ENCODE results near the gene AK5.
A peak's percentile ranks its signal among the peaks of the same experiment; 100 is the strongest.

Gene AK5, protein sequence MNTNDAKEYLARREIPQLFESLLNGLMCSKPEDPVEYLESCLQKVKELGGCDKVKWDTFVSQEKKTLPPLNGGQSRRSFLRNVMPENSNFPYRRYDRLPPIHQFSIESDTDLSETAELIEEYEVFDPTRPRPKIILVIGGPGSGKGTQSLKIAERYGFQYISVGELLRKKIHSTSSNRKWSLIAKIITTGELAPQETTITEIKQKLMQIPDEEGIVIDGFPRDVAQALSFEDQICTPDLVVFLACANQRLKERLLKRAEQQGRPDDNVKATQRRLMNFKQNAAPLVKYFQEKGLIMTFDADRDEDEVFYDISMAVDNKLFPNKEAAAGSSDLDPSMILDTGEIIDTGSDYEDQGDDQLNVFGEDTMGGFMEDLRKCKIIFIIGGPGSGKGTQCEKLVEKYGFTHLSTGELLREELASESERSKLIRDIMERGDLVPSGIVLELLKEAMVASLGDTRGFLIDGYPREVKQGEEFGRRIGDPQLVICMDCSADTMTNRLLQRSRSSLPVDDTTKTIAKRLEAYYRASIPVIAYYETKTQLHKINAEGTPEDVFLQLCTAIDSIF

DNA sequence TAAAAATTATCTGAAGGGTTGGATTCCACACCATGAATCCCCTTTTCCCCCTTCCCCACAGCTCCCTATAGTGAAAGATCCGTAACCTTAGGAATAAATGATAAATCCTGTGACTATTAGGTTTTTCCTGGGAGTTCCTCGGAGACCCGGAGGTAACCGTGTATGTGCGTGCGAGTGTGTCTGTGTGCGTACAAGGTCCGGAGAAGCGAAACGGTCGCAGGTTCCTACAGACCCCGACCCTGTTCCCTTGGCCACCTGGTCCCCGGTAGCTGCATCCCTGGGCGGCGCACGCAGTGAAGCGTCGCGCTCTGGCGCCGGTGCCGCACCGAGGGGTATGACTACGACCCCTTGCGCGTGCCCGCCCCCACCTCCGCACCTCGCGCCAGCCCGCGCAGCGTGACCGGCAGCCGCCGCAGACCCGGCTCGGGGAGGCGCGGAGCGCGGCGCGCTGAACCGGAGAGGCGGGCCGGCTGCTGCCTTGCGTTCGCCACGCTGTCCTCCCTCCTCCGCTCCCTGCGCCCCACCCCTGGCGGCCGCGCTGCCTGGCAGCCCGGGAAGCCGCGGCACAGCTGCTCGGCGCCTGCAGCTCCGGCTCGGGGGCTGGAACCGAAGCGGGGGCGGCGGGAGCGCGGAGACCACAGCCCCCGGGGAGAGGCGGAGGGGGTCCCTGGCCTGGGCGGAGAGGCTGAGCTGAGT, at the start of gene AK5:
Gene AK5, plus strand, starts transcription at position 529 of the 696 bp plus-strand sequence. CDS start 295 bp downstream, outside the sequence.
- DNase-seq: peak in 3 of 4 experiments; percentile 18 to 24 (median 21)

DNA sequence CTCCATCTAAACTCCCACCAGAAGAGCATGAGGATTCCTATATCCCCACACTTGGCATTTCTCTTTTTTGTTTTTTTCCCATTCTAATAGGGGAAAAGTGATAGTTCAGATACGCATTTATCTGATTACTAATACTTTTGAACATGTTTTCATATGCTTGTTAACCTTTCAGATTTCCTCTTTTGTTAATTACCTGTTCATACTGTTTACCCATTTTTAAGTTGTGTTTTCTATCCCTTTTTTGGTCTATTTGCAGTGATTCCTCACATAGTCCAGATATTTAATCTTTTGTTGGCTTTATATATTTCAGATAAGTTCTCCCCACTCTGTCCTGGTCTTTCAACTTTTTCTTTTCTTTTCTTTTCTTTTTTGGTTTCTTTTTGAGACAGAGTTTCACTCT, 49.0 kb upstream of the AK5 start:
- no peak for DNase-seq

DNA sequence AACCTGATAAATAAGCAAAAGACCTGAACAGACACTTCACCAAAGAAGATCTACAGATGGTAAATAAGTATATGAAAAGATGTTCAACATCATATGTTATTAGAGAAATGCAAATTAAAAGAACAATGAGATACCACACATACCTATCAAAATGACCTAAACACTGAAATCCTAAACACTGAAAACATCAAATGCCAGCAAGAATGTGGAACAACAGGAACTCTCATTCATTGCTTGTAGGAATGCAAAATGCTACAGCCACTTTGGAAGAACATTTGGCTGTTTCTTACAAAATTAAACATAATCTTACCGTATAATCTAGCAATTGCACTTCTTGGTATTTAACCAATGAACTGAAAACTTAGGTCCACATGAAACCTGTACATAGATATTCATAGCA, 47.7 kb upstream of the AK5 start:
- no peak for DNase-seq

DNA sequence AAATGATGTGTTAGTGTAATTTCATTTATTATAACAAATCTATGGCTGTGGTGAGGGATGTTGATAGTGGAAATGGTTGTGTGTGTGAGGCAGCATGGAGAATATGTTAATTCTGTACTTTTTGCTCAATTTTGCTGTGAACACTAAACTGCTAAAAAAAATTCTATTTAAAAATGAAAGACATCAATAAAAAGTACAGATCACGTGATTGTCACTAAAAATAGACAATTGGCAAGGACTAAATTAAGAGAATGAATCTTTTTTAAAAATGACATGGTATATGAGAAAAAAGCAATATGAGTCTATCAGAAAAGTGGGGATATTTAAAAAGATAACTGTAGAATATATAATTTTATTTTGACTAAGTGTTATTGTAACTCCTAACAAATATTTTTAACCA, 46.9 kb upstream of the AK5 start:
- DNase-seq: no peak

DNA sequence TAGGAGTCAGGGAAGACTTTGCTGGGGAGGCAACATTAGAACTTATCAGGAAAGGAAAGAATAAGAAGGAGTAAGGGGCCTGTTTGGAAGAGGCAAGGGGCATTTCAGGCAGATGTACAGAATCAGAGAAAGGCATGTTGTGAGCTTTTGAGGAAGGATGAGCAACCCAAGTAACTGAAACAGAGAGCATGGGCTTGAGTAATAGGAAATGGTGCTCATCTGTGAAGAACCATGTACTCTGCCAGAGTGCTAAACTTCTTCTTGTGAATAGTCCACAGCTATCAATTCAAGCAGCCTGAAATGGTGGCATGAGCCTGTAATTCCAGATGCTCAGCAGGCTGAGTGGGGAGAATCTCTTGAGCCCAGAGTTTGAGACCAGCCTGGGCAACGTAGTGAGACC, 43.4 kb upstream of the AK5 start:
- DNase-seq: no peak

DNA sequence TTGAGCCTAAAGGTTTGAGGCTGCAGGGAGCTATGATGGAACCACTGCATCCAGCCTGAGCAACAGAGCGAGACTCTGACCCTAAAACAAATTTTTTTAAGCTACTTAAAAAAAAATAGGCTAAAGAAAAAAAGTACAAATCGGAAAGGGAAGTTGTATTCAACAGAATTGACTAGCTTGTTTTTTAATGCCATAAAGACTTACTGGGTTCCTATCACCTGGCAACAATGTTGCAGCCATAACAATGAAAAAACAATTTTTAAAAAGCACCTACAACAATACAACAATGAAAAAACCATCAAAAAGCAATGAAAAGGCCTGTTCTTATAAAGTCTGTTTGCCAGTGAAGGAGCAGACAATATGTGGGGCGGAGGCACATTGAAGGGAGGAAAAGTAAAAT, 42.5 kb upstream of the AK5 start:
- DNase-seq: no peak

DNA sequence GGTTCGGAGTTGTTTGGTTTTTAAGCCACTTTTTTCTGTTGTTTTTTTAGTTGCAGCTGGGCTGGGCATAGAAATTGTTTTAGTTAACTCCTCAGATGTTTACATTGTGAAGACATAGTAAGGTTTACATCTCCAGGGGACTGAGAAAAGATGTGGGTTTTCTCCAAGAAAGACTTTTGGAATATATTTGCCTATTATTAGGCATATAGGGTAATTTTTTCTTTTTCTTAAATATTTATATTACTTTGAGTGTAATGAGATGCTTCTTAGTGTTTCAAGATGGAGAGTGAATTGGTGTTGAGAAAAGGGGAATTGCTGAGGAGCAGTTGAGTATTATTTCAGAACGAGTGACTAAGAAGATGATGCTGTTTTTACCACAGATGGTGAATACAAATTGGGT, 36.0 kb upstream of the AK5 start:
- no peak for DNase-seq

DNA sequence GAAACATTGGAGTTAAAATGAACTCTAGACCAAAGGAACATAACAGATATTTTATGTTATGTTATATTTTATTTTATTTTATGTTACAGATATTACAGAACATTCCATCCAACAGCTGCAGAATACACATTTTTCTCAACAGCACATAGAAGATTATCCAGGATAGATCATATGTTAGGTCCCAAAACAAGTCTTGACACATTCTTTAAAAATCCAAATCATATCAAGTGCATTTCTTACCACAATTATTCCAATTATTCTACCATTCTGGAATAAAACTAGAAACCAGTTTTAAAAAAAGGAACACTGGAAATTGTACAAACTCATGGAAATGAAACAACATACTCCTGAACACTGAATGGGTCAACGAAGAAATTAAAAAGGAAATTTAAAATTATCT, 31.7 kb upstream of the AK5 start:
- DNase-seq: no peak

DNA sequence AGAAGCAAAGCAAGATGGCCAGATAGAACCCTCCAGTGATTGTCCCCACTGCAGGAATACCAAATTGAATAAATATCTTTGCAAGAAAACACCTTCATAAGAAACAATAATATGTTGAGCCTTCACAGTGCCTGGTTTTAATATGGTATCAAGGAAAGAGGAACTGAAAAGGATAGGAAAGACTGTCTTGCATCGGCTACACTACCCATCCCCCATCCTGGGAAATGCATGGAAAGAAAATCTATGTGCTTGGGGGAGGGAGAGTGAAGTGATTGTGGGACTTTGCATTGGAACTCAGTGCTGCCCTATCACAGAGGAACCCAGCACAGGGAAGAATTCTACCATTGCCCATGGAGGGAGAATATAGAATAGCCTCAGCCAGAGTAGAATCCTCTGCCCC, 28.6 kb upstream of the AK5 start:
- DNase-seq: no peak

DNA sequence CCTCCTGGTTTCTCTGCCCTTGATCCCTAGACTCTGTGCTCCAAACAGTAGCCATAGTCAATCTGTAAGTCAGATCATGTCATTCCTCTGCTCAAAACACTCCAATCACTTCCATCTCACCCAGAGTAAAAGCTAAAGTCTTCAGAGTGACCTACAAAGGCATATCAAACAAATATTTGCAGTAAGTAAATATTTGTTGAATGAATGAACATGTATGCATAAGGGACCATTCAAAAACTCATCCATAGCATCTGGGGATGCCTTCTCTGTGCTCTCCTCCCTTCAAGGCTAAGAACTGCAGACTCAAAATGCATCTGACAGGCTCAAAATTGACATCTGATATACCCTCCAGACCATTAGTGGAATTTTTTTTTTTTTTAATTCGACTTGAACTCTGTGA, 18.1 kb upstream of the AK5 start:
- no peak for DNase-seq

DNA sequence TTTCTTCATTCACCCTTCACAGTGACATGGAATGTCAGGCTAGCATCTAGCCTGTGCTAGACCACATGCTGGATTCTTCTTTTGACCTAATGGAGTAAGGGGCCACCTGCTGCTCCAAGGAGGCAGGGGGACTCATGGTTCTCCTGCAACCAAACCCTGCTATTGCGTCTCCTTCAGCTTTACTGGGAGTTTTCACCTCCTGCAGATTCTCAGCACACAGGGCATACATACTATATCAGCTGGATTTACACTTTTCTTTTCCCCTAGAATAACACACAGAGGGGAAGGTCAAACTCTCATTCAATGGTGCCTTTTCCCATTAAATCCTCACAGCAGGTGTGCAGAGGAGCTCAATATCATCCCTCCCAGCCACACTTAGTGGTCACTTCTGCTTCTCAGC, 16.6 kb upstream of the AK5 start:
- DNase-seq: no peak

DNA sequence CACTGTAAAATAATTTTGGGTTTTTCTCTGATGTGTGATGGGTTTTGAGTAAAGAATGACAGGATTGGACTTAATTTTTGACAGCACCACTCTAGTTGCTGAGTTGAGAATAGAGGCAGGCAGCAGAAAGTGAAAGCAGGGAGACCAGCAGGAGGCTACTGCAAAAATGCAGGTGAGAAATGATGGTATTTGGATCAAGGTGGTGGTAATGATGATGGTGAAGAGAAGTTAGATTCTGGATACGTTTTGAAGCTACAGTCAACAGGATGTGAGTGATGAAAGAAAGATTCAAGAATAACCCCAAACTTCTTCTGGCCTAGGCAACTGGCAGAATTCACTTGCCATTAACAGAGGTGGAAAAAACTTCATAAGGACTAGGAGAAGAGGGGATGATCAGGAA, 14.8 kb upstream of the AK5 start:
- DNase-seq: no peak

DNA sequence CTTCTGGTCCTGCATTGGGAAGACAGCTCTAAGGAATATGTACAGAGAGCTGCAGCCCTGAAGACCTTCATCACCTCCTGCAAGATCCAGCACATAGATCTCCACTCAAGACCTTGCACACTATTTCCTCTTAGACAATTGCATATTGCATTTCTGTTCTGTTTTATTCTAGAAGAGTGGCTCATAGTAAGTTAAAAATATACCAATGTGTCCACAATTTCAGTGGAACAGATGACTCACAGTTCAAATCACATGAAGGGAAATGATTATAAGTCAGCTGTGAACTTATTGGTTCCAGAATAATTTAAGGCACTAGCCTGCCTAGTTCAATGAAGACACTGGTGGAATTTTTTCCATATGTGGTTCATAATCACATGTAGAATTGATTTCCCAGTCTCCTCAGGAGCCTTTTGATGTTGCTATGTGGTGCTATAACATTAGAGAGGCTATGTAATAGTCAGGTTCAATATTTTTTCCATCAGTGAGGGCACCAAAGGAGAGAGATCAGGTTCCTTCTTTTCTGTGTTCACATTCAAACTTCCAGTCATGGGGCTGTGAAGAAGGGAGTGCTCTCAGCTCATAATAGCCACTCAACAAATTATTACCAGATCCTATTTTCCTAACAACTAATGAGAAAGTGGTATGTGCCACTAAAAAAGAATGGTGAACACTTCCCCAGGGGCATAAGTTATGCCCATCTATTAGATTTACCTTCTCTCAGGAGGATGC, 9.8 kb upstream of the AK5 start:
- DNase-seq: no peak

DNA sequence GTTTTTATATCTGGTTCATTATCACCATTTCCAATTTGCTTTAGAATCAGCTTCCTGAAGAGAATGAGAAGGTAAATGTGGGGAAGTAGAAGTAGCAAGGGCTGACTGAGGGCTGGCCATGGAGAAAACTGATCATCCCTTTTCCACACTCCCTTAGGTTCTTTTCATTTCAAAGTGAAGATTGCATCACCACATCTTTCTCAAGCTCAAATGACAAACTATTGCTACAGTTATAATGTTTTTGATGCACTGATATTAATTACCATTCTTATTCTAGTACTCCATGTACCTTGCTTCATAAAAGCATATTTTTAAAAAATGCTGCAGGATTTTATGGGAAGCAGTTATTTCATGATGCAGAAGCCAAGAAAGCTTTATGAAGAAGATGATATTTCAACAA, 7.9 kb upstream of the AK5 start:
- DNase-seq: no peak

DNA sequence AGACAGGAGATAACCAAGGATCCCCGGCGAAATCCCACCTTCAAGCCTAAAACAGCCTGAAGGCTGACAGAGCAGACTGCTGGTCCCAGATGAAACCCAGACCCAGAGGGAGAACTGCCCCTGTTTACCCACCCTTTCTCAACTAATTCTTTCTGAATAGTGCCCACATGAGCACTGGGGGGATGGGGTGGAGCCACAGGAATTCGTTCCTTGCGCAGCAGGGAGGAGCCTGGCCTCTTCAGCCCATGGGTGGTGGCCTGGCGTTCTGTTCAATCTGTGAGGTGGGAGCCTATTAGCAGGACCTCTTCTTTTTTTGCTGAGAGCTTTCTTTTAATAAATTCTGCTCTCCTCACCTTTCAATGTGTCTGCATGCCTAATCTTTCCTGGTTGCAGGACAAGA, 6.6 kb upstream of the AK5 start:
- DNase-seq: no peak

DNA sequence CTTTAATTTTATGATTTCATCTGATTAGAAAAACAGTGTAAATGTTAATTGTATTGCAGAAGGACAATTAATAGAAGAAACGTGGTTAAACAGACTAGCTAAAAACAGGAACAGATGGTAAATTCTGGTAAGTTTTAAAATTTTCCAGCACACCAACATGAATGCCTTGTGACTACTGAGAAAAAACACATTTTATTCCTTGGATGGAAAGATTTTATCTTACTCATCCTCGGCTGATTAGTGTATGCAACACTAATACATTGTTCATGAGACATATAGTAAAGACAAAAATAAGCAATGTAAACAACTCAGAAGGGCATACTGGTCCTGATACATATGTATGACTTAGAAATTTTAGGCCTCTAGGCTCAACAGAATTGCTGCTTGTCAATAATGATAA, 4.9 kb upstream of the AK5 start:
- no peak for DNase-seq

DNA sequence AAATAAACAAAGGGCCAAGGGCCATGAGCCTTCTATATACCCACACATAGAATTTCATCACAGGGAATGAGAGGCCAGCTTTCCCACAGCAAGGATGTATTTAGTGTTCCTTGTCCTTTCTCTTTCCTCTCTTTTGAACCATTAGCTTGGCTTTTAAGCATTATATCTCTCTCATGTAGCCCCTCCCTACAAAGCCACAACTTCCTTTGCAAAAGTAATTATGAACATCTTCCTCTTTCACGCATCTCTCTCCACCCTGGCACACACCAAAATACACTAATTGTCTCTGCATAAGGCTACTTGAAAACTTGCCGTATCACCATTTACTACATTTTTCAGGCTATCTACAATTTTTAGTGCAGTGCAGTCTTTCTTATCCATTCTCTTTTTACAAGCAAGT, 1.9 kb upstream of the AK5 start:
- DNase-seq: no peak

DNA sequence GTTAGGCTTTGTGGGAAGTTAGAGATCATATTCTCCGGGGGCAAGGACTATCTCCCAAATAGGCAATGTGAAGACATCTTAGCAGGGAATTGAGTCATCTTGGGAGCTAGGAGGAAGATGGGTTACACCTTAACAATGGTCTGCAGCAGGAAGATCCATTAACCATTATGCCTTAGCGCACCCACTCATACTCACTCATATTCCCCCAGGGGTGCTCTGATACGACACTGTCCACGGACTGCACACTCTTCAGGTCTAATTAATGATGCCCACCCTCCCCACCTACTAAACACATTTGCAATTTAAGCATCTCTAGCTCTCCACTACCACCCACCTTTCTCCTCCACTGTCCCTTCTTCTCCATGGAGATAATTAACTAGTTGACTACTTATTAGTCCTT, 857 bp upstream of the AK5 start:
- DNase-seq: no peak

DNA sequence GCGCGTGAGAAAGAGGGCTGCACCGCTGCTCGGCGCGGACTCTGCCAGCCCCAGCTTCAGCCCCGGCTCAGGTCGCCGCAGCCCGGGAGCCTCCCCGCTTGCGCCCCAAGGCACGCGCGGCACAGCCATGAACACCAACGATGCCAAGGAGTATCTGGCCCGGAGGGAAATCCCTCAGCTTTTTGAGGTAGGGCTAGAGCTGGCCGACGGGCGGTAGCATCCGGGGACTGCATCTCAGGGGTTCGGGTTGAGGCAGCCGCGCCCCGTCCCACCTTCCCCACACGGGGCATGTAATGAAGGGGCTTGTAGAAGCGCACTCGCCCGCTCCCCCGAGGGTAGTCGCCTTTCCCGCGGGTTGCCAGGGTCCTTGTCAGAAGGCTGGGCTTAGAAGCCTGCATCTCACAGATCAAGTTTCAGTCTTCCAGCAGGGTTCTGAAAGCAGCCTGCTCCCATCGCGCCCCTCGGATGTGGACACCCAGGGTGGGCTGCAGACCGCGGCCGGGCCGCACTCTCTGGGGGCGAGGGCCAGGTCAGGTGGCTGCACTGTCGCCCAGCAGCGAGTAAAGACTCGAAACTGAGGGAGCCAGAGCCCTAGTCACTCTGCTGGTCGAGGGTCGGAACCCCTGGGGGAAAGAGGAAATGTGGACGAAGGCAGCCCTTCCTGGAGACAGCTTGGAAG, 507 bp downstream of the AK5 start:
- peak in 2 of 4 experiments; percentile 9 to 22 for DNase-seq

DNA sequence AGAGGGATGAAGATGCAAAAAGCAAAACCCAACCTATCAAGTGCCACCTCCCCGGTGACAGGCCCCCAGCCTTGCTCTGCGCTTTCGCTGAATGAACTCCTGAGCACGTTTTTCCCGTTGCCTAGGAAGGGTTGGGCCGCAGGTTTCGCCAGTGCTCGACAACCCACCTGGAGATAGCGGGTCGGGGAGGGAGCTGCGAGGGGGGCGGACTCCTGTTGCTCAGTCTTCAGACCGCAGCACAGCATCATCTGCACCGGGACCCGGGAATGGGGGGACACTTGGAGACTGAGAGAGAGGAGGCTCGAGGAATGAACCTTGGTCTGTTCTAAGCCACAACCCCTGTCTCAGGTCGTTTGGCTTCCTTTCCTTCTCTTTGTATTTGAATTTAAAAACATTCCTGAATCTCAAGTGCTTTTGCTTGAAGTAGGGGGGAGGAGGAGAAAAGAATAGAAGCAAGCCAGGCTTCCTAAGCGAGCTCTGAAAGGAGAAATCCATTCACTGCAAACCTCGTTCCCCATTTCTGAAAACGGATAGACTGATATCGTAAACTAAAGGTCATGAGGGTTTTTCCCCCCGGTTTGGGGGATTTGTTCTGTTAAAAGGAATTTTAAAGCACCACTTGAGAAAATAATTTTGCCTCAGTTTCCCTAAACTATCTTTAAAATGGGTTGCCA, 1.2 kb downstream of the AK5 start:
- DNase-seq: no peak

DNA sequence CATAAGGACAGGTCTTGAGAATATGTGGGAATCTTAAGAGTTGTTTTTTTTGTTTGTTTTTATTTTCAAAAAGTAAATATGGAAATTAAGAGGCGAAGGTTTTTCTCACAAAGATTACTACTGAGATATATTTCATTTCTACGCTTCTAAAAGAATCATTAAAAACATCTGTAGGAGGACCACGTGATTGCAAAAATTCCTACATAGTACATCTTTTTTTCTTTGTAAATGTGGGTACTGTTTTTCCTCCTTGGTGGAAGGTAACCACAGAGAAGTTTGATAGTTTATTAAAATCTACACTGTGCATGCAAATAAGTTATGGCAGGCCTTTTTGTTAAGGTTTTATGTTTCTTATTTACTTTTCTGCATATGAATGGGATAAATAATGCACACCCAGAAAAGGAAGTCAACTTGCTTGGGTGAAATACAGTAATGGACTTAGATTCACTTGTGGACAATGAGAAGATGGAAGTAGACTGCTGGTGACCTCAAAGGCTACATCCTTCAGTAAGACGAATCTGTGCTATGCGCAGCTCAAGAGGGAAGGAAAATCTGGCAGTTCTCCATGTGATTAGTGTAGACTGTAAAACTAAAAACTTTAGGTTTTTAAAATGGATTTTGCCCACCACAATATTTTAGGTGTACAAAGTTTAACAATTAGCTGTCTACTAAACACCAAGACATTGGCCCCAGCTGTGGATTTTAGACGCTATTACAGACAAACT, 2.0 kb downstream of the AK5 start:
- no peak for DNase-seq

DNA sequence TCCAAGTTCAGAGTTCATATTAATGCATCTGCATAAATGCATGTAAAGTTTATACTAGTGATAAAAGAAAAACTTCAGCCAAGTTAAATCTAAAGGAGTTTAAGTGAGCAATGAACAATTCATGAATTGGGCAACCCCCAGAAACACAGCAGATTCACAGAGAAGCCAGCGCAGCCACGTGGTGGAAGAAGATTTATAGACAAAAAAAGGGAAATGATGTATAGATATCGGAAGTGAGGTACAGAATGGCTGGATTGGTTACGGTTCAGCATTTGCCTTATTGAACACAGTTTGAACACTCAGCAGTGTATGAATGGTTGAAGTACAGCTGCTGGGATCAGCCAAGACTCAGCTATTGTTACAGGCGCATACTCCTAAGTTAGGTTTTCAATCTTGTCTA, 5.7 kb downstream of the AK5 start:
- no peak for DNase-seq

All from activated CD4-positive, CD25-positive, alpha-beta regulatory T cell (primary cell).